ENCODE measurements around the gene CCDC141.

CCDC141 gene

DNA sequence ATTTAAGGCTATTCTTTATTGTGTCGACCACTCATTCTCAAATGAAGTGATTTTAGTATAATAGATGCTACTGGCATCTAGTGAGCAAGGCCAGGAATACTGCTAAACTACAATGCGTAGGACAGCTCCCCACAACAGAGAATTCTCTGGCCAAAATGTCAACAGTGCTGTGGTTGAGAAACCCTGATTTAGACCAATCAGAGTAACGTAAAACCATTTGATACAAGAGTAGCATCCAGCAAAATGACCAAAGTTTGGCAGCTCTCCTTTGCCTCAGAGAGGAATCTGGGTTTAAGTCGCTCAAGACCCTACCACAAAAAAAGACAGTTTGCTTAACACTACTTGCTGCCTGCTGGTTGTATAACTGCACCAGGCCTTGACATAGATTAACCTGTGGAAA, 205.7 kb downstream of the CCDC141 start:
- H3K27ac ChIP-seq, result no peak overlapping the region
- no peak for TF ChIP-seq ZFX (IDR thresholded peaks at IDR 0.05; ENCODE audit: borderline replicate concordance)
- TF ChIP-seq, protein P1, sequence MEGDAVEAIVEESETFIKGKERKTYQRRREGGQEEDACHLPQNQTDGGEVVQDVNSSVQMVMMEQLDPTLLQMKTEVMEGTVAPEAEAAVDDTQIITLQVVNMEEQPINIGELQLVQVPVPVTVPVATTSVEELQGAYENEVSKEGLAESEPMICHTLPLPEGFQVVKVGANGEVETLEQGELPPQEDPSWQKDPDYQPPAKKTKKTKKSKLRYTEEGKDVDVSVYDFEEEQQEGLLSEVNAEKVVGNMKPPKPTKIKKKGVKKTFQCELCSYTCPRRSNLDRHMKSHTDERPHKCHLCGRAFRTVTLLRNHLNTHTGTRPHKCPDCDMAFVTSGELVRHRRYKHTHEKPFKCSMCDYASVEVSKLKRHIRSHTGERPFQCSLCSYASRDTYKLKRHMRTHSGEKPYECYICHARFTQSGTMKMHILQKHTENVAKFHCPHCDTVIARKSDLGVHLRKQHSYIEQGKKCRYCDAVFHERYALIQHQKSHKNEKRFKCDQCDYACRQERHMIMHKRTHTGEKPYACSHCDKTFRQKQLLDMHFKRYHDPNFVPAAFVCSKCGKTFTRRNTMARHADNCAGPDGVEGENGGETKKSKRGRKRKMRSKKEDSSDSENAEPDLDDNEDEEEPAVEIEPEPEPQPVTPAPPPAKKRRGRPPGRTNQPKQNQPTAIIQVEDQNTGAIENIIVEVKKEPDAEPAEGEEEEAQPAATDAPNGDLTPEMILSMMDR (IDR thresholded peaks at IDR 0.05), result no peak

- TF ChIP-seq, protein P1 (IDR thresholded peaks at IDR 0.05), result no peak
- TF ChIP-seq ZFX (IDR thresholded peaks at IDR 0.05; ENCODE audit: borderline replicate concordance), result no peak
- H3K27ac ChIP-seq, result no peak overlapping the region
Observed at GRCh38 chr2:178843697-178844096, 206.2 kb downstream of the CCDC141 start.

- TF ChIP-seq, protein P1 (IDR thresholded peaks at IDR 0.05), result no peak
- H3K27ac ChIP-seq, result no peak overlapping the region
Observed at GRCh38 chr2:178836807-178837206, 213.1 kb downstream of the CCDC141 start.

DNA sequence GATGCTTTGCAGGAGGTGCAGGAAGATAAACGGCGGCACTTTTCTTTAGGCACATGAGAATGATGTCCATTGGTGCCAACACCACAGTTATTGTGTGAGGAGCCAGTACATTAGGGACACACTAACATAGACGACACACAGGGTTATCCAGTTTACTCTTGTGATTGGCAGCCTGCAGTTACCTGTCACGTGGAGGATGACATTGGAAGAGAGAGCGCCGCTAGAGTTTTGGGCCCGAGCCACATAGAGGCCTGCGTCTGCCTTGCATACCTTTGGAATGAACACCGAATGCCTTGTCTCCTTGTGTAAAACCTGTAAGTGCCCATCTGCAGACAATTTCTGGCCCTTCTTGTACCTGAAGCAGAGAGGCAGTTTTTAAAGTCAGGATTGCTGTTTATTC, 215.9 kb downstream of the CCDC141 start:
- TF ChIP-seq ZFX (IDR thresholded peaks at IDR 0.05; ENCODE audit: borderline replicate concordance), result no peak
- TF ChIP-seq, protein P1 (IDR thresholded peaks at IDR 0.05), result no peak
- H3K27ac ChIP-seq, result no peak overlapping the region

DNA sequence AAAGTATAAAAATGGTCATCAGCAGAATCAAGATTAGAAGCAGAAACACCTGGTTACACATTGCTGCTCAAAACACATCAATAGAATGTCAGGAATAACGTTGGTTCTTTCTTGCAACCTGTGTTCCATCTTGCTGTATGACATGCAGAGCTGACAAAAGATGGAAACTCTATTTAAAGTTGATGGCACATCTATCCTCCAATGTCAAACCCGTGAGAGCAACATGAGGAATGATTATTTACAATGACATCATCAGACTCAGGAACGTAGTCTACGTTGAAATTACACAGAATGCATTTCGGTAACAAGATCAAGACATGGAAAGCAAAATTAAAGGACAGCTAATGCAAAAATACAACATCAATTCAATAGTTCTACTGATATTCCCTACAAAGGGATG, 216.6 kb downstream of the CCDC141 start:
- TF ChIP-seq ZFX (IDR thresholded peaks at IDR 0.05; ENCODE audit: borderline replicate concordance), result no peak
- TF ChIP-seq, protein P1 (IDR thresholded peaks at IDR 0.05), result no peak
- no peak overlapping the region for H3K27ac ChIP-seq

- H3K27ac ChIP-seq, result no peak overlapping the region
- no peak for TF ChIP-seq ZFX (IDR thresholded peaks at IDR 0.05; ENCODE audit: borderline replicate concordance)
- TF ChIP-seq, protein P1 (IDR thresholded peaks at IDR 0.05), result no peak
Observed at GRCh38 chr2:178830451-178830850, 219.5 kb downstream of the CCDC141 start.

GRCh38 chr2:178829981-178830380, 220.0 kb downstream of the CCDC141 start:
- no peak overlapping the region for H3K27ac ChIP-seq
- TF ChIP-seq, protein P1 (IDR thresholded peaks at IDR 0.05), result no peak
- TF ChIP-seq ZFX (IDR thresholded peaks at IDR 0.05; ENCODE audit: borderline replicate concordance), result no peak
